HCT116 (cell line): ENCODE results near the gene UTS2B. TPM values are rescaled to one million over a fixed set of nuclear protein-coding genes. Genes with fewer than 3 reads are reported as not detected.

ENCODE experiments used
- ATAC-seq: fragments of 200-7000 bp; cut with Tn5 transposase; 2 replicates; pipeline ENCODE4 v1.9.1; 2020; ENCODE audit warnings: mild to moderate bottlenecking, moderate library complexity
- BruUV-seq: library from RNA; stranded (reverse); fragments of 400-500 nt; replicated peaks from 2 replicates; lab custom pipeline; 2021; lab: Mats Ljungman, UMichigan
- CTCF ChIA-PET: fragments of 300-600 bp; sonication (Branson Sonifier 250); formaldehyde crosslinking; loops from one replicate; lab custom pipeline; 2021; ENCODE audit warnings: antibody characterized with exemption; lab: Charles Lee
- POLR2A ChIA-PET: fragments of 300-600, 350-600 bp; sonication (Branson Sonifier 250); formaldehyde crosslinking; loops from one replicate; lab custom pipeline; 2021; ENCODE audit warnings: antibody characterized with exemption; lab: Charles Lee
- RAD21 ChIA-PET, 2 experiments: fragments of 300-600 bp; sonication (Branson Sonifier 250); formaldehyde crosslinking; loops; one replicate each; lab custom pipeline; 2023; ENCODE audit warnings: low total read pairs in 2 of 2; ENCODE audit not compliant: uncharacterized antibody in 2 of 2, unreplicated experiment in 2 of 2, low non-redundant PET in 1 of 2; lab: Charles Lee
- DNase-seq: peaks from one replicate; pipeline ENCODE4 v3.0.0-alpha.2; 2010; ENCODE audit warnings: low read depth, low spot score
- H2AFZ ChIP-seq: fragments of 200-600 bp; shearing (Covaris generic), sonication (generic); 2 replicates; pipeline ENCODE4 v1.6.1; 2017; ENCODE audit warnings: low read depth, mixed run types, mixed read lengths, antibody characterized with exemption, low read length; ENCODE audit not compliant: poor library complexity, severe bottlenecking
- H3K27ac ChIP-seq: 2 replicates; pipeline ENCODE4 v1.5.1; 2012; ENCODE audit warnings: low read depth, low read length
- H3K27me3 ChIP-seq: fragments of 200-600 bp; sonication (generic); 2 replicates; pipeline ENCODE4 v1.6.1; 2016; ENCODE audit warnings: mixed run types, low read length, mixed read lengths; ENCODE audit not compliant: insufficient read depth
- H3K36me3 ChIP-seq, 2 experiments: fragments of 200-500 bp in 1 of 2; fragments of 200-600 bp in 1 of 2; sonication (Bioruptor generic) in 1 of 2; sonication (generic) in 1 of 2; 2 replicates each; pipeline versions ENCODE4 v1.5.1 to v1.6.1; 2014 to 2016; ENCODE audit warnings: low read length in 2 of 2, inconsistent platforms in 1 of 2, mixed read lengths in 1 of 2, mixed run types in 1 of 2; ENCODE audit not compliant: insufficient read depth in 2 of 2, control insufficient read depth in 1 of 2
- H3K4me1 ChIP-seq, 2 experiments: fragments of 200-600 bp in 1 of 2; sonication (generic) in 1 of 2; 2 replicates each; pipeline versions ENCODE4 v1.5.1 to v1.6.1; 2012 to 2017; ENCODE audit warnings: low read length in 2 of 2, inconsistent platforms in 1 of 2, mild to moderate bottlenecking in 1 of 2, mixed read lengths in 1 of 2, mixed run types in 1 of 2, moderate library complexity in 1 of 2; ENCODE audit not compliant: insufficient read depth in 2 of 2, control insufficient read depth in 1 of 2
- H3K4me2 ChIP-seq: fragments of 200-600 bp; sonication (generic); 2 replicates; pipeline ENCODE4 v1.6.1; 2017; ENCODE audit warnings: mixed run types, low read length, mixed read lengths
- H3K4me3 ChIP-seq, 2 experiments: fragments of 200-600 bp in 1 of 2; sonication (generic) in 1 of 2; replicated peaks in 1 of 2; 2 replicates each; pipeline ENCODE4 v1.5.1; 2011 to 2016; ENCODE audit warnings: low read length in 2 of 2, control low read depth in 1 of 2, low read depth in 1 of 2, mild to moderate bottlenecking in 1 of 2, mixed read lengths in 1 of 2, mixed run types in 1 of 2
- H3K79me2 ChIP-seq: fragments of 200-600 bp; sonication (generic); 2 replicates; pipeline ENCODE4 v1.6.1; 2017; ENCODE audit warnings: mild to moderate bottlenecking, mixed run types, low read length, moderate library complexity, mixed read lengths; ENCODE audit not compliant: insufficient read depth
- H3K9ac ChIP-seq: fragments of 200-600 bp; sonication (generic); 2 replicates; pipeline ENCODE4 v1.6.1; 2016; ENCODE audit warnings: low read length, mixed read lengths
- H3K9me2 ChIP-seq: fragments of 200-600 bp; sonication (generic), shearing (Covaris generic); 2 replicates; pipeline ENCODE4 v1.6.1; 2017; ENCODE audit warnings: mixed run types, mild to moderate bottlenecking, moderate library complexity; ENCODE audit not compliant: insufficient read depth
- H3K9me3 ChIP-seq, 2 experiments: fragments of 200-500 bp in 1 of 2; fragments of 200-600 bp in 1 of 2; sonication (Bioruptor generic) in 1 of 2; sonication (generic) in 1 of 2; 2 replicates each; pipeline ENCODE4 v1.6.1; 2014 to 2017; ENCODE audit warnings: low read length in 2 of 2, mixed read lengths in 2 of 2, inconsistent platforms in 1 of 2, low read depth in 1 of 2, mild to moderate bottlenecking in 1 of 2, mixed run types in 1 of 2, moderate library complexity in 1 of 2; ENCODE audit not compliant: control insufficient read depth in 1 of 2, insufficient read depth in 1 of 2
- H4K20me1 ChIP-seq: fragments of 200-600 bp; sonication (generic), shearing (Covaris generic); 2 replicates; pipeline ENCODE4 v1.6.1; 2017; ENCODE audit warnings: mixed run types, mild to moderate bottlenecking, moderate library complexity; ENCODE audit not compliant: insufficient read depth
- ATF3 ChIP-seq: IDR thresholded peaks from 2 replicates; pipeline ENCODE4 v1.6.1; 2012
- CBX3 ChIP-seq: IDR thresholded peaks from 2 replicates; pipeline ENCODE4 v1.6.1; 2012; ENCODE audit warnings: low read depth
- CTCF ChIP-seq, 3 experiments: fragments of 200-600 bp in 1 of 3; sonication (generic) in 1 of 3; IDR thresholded peaks in 2 of 3; conservative IDR thresholded peaks in 1 of 3; 2 replicates each; pipeline ENCODE4 v1.5.1; 2012 to 2017; ENCODE audit warnings: low read depth in 2 of 3, low read length in 2 of 3, antibody characterized with exemption in 1 of 3, borderline replicate concordance in 1 of 3, control low read depth in 1 of 3, mild to moderate bottlenecking in 1 of 3, mixed read lengths in 1 of 3, mixed run types in 1 of 3, moderate library complexity in 1 of 3; ENCODE audit not compliant: insufficient read depth in 1 of 3
- ELF1 ChIP-seq: IDR thresholded peaks from 2 replicates; pipeline ENCODE4 v1.6.1; 2012; ENCODE audit warnings: low read depth, borderline replicate concordance
- EZH2 ChIP-seq: fragments of 200-600 bp; sonication (generic); IDR thresholded peaks from 2 replicates; pipeline ENCODE4 v1.6.1; 2017; ENCODE audit warnings: antibody characterized with exemption, mixed run types
- EZH2phosphoT487 ChIP-seq: fragments of 200-600 bp; IDR thresholded peaks from 2 replicates; pipeline ENCODE4 v1.6.1; 2018; ENCODE audit warnings: antibody characterized with exemption, borderline replicate concordance
- FOSL1 ChIP-seq: IDR thresholded peaks from 2 replicates; pipeline ENCODE4 v1.6.1; 2012; ENCODE audit warnings: low read depth
- JUND ChIP-seq: IDR thresholded peaks from 2 replicates; pipeline ENCODE4 v1.6.1; 2012
- MAX ChIP-seq: IDR thresholded peaks from 2 replicates; pipeline ENCODE4 v1.6.1; 2012
- POLR2AphosphoS5 ChIP-seq: IDR thresholded peaks from 2 replicates; pipeline ENCODE4 v1.6.1; 2011; ENCODE audit warnings: mild to moderate bottlenecking, low read depth, low read length, moderate library complexity
- SIN3A ChIP-seq: IDR thresholded peaks from 2 replicates; pipeline ENCODE4 v1.6.1; 2012; ENCODE audit warnings: low read depth
- SRF ChIP-seq: IDR thresholded peaks from 2 replicates; pipeline ENCODE4 v1.6.1; 2012; ENCODE audit warnings: low read depth
- TCF7L2 ChIP-seq: IDR thresholded peaks from 2 replicates; pipeline ENCODE4 v1.7.0; 2011; ENCODE audit warnings: borderline replicate concordance, inconsistent platforms; ENCODE audit not compliant: insufficient read depth, insufficient read length; ENCODE audit errors: extremely low read depth
- YY1 ChIP-seq: IDR thresholded peaks from 2 replicates; pipeline ENCODE4 v1.6.1; 2011; ENCODE audit warnings: low read length, low read depth, moderate library complexity, mild to moderate bottlenecking; ENCODE audit not compliant: insufficient replicate concordance; ENCODE audit errors: extremely low read depth
- ZBTB33 ChIP-seq: IDR thresholded peaks from 2 replicates; pipeline ENCODE4 v1.6.1; 2011; ENCODE audit warnings: mild to moderate bottlenecking, low read length, moderate library complexity; ENCODE audit not compliant: insufficient replicate concordance; ENCODE audit errors: extremely low read depth
- ZNF274 ChIP-seq: fragments of 200-500 bp; sonication (Bioruptor generic); IDR thresholded peaks from 2 replicates; pipeline ENCODE4 v1.6.1; 2014; ENCODE audit warnings: mild to moderate bottlenecking, low read depth, low read length, inconsistent platforms
- intact Hi-C: fragments of 100-400 bp; cut with micrococcal nuclease; formaldehyde crosslinking; loops from 2 replicates; pipeline ENCODE4 v1.10.0; 2022
- total RNA-seq: library from RNA; stranded (reverse); gene quantifications from one replicate; pipeline ENCODE4 v1.2.1, GENCODE V29; 2021; ENCODE audit not compliant: unreplicated experiment

Gene UTS2B
- total RNA-seq, 1 experiment from 2014 or later: 0.59 TPM

GRCh38 chr3:191339316-191339917, 9.1 kb upstream of the UTS2B start:
- TF ChIP-seq MAX: no peak
- no peak for TF ChIP-seq ELF1
- no peak for TF ChIP-seq CBX3
- TF ChIP-seq TCF7L2: no peak
- TF ChIP-seq ATF3: no peak
- no peak for TF ChIP-seq POLR2AphosphoS5
- TF ChIP-seq CTCF (IDR thresholded peaks at IDR 0.05 in 2 of 3, conservative IDR thresholded peaks at IDR 0.05 in 1 of 3; ENCODE audit: borderline replicate concordance in 1 of 3, insufficient read depth in 1 of 3, low read depth in 2 of 3, low read length in 2 of 3): no peak
- no peak for TF ChIP-seq ZBTB33
- TF ChIP-seq EZH2: no peak
- no peak for TF ChIP-seq JUND
- TF ChIP-seq EZH2phosphoT487: no peak
- no peak for TF ChIP-seq FOSL1
- no peak for TF ChIP-seq ZNF274
- TF ChIP-seq YY1: no peak
- TF ChIP-seq SIN3A: no peak
- no peak for TF ChIP-seq SRF
- Histone ChIP-seq H4K20me1 (no peaks in the 10 kb centered on the region; the same call in 1 of the 2 replicates), H3K27me3 (no peaks in the 10 kb centered on the region), H3K4me2 (no peak overlapping the region), H3K9me3 (no peaks in the 10 kb centered on the region), H2AFZ (no peak overlapping the region), H3K79me2 (peaks cover 99% of the 10 kb centered on the region), H3K9me2 (no peaks in the 10 kb centered on the region), H3K27ac (no peak overlapping the region), H3K4me1 (peaks cover 34 to 59% of the 10 kb centered on the region in 2 experiments), H3K9ac (no peak overlapping the region), H3K4me3 (no peak overlapping the region), H3K36me3 (no peaks in the 10 kb centered on the region; a peak in 1 of 4 replicates)
- RAD21 ChIA-PET: no interaction called here
- intact Hi-C loops: no loop called here
- no TSS peak for BruUV-seq
- CTCF ChIA-PET: no interaction called here
- DNase-seq: no peak
- POLR2A ChIA-PET: interaction anchor here (1.6 kb wide), 1 partner anchor 10 kb away, joined by 3 read pairs; the partner anchor contains the start of gene CCDC50
- no peak for ATAC-seq
